ENCODE results near the gene RASGEF1C.
A peak's percentile ranks its signal among the peaks of the same experiment; 100 is the strongest.

Gene RASGEF1C

DNA sequence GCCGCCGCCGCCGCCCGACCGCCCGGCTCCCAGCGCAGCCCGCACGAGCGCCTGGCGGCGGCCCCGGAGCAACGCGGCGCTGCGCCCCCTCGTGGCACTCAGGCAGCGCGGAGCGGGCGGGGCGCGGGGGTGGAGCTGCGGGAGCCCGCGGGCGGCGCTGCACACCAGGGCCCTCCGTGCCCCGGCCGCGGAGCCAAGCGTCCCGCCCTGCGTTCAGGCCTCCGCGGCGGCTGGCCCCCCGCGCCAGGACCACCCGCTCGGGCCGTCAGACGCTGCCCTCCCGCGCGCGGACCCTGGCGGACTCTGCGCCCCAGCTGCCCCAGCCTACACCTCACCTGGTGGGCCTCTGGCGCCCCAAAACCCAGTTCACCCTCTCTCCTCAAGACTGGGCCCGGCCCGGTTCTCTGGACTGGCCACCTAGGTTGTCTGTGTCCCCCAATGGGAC, at the start of gene RASGEF1C:
Gene RASGEF1C, minus strand, starts transcription at position 75 of the 445 bp plus-strand sequence. CDS start 71,159 bp downstream, outside the sequence.
- peak; percentile 57 for DNase-seq

DNA sequence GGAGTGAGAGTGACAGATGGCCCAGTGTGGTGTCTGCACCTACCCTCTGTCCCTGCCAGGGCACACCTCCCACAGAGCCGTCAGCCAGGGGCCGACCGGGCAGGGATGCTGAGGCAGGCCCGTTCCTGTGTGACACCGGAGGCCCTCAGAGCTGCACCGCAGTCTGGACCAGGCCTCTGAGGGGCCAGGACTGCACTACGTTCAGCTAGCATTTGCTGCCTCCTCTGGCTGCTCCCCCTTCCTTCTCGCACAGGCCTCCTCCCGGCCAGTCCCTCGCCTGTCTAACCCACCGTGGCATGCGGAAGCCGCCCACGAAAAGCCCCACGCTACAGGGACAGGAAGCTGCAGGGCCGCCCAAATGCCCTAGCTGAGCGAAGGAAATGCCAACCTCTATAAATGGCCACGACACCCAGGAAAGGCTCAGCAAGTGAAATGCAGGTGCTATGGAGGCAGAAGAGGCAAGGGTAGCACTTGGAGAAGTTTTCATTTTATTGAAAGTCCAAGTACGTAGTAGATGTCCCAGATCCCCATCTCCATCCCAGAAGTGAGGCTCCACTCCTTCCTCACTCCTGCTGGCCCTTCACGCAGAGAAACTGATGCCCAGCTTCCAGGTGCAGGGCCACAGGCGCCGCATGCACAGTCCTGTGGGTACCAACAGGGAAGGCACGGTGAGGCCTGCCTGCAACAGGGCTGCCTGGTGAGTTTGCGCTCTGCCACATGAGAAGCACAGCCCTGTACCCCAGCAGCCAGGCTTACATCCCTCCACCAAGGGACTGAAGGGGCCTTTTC, 44.2 kb upstream of the RASGEF1C start:
- no peak for DNase-seq

DNA sequence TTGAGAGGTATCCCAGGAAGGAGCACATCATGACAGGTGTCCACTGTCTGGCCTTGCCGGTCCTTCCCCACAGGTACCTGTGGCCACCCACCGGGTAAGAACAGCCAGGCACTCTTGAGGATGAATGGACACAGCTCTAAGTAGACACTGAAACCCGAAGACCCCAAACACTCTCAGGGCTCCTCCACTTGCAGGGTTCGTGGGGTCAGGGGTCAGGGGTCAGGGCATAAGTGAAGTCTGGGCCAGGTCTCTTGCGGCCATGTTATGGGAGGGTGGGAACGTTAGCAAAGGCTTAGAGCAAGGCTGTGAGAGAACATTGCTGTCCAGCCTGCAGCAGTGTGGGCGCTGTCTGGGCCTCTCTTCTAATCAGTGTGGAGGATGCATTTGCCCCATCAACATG, 42.9 kb upstream of the RASGEF1C start:
- DNase-seq, result no peak

DNA sequence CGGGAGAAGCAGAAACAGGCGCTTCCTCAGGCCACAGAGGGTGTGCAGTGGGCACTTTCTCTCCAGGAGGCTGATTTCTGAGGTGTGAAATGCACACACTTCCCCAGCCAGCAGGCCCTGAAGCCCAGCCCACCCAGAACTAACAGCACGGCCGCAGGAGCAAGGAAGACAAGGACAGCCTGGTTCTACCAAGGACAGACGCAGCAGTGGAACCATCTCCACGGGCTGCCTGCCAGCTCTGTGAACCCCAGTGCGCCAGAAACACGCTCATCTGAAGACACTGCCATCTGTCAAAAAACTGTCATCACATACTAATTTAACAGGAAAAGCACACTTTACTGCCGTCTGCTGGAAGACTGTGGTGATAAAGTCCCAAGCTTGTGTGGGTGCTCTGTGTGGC, 42.1 kb upstream of the RASGEF1C start:
- no peak for DNase-seq

DNA sequence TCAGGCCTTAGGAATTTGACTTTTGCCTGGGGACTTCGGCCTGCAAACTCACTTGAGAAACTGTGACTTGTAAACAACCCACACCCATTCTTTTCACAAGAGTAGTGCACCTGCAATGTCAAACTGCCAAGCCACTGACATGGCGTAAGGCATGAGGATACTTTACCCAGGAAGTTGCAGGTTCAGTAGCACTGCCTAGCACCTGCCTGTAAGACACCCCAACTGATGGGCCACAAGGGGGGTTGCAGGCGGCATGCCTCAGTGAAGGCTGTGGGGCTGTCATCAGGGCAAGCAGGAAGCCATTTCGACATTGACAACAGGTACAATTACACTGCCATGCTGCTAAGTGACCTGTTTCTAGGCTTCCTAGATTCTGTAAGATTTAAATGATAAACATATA, 41.3 kb upstream of the RASGEF1C start:
- no peak for DNase-seq

DNA sequence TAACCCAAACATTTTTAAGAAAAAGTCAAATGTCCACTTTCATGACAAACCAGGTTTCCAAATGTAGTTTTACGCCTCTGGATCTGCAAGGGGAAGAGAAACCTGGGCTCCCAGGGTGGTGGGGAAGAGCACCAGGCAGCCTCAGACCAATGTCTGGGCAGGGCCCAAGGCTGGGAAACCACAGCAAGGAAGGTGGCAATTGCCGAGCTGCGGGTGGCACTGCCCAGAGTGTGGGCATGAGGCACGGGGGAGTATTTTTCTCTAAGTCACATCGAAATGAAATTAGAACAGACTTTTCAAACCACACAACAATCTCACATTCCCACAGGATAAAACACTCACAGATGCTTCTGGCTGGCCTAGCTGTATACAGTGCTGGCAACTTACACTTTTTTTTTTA, 32.6 kb upstream of the RASGEF1C start:
- no peak for DNase-seq

DNA sequence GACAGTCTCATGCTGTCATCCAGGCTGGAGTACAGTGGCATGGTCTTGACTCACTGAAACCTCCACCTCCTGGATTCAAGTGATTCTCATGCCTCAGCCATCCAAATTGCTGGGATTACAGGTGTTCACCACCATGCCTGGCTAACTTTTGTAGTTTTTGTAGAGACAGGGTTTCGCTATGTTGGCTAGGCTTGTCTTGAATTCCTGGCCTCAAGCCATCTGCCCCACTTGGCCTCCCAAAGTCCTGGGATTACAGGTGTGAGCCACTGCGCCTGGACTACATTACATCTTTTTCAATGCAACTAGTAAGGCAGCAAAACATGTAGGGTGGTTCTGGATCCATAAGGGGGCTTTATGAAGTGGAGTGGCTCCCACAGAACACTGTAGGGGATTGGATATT, 29.6 kb upstream of the RASGEF1C start:
- DNase-seq, result no peak

DNA sequence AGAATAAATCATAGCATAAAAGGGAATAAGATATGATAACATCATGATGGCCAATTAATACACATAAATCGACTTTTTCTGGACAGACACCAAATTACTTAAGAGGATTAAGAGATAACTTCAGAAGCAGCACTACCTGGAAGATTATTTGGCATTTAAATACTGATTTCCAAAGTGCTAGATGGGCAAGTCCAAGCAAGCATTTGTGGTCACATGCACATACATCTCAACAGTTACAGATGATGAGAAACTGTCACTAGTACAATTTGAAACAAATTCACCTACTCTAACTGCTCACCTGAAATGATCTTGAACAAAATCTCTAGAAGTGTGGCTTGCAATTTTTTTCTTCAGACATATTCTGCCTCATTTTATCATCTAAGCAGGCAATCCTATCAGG, 26.8 kb upstream of the RASGEF1C start:
- DNase-seq, result no peak

DNA sequence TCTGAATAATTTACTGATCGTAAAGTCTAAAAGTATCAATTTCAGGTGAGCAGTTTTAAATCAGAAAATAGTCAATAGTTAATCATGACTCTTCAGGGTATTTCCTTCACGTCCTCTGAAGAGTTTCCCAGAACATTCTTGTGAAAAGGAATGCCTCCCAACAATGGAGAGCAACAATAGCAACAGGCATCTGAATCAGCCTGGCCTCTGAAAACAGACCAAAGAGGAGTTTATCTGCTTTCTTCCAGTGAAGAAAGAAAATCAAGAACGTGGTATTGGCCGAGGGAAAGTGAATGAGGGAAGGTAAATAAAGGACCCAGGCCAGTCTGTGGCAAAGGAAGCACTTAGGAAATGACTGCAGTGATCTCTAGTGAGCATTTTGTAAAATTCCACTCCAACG, 26.1 kb upstream of the RASGEF1C start:
- DNase-seq, result no peak

DNA sequence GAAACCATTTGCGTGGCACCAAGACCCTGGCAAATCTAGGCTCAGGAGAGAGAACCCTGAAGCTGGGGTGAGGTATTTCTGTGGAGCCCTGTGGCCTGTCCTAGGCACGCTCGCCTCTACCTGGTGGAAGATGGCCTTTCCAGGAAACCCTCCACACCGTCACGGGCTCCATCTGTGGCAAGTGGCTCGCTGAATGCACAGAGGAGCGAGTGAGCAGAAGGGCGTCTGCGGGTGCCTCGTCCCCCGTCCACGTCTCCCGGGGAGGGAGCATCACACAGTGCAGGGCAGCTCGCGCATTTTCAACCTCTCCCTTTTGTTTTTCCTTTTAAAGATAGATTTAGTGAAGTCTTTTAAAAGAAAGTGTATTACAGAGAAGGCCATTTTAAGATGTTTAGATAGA, 25.3 kb upstream of the RASGEF1C start:
- DNase-seq, result no peak

DNA sequence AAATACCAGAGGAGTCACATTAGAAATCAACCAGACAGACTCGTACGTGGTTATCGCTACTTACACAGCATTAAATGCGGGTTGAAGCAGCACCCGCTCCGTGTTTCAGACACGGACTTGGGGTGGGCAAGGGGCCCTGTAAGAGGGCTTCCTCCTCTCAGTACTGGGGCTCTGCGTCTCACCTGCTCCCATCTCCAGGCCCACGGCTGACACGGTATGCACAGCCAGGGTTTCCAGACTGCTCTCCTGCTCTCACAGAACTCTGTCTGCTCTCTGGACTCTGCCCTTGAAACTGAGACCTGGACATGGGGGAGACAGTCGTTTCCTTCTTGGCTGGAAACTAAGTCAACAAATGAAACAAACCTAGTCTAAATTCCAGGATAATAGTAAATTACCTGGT, 24.7 kb upstream of the RASGEF1C start:
- DNase-seq, result no peak

DNA sequence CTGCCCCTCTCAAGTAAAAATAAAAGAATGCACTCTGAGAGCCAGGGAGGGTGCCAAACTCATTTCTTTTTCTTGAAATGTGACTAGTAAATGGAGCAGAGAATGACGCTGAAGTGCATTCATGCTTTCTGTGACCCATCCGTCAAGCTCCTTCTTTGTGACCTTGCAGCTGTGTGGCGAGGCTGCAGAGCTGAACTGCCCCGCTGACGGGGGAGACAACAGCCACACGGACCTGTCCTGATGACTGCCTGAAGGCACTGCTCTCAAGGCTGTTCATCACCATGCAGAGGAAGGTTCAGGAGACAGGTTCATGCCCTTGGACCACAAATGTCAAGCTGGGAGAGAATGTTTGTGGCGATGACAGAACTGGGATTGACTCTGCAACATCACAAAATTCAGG, 21.0 kb upstream of the RASGEF1C start:
- DNase-seq, result no peak

DNA sequence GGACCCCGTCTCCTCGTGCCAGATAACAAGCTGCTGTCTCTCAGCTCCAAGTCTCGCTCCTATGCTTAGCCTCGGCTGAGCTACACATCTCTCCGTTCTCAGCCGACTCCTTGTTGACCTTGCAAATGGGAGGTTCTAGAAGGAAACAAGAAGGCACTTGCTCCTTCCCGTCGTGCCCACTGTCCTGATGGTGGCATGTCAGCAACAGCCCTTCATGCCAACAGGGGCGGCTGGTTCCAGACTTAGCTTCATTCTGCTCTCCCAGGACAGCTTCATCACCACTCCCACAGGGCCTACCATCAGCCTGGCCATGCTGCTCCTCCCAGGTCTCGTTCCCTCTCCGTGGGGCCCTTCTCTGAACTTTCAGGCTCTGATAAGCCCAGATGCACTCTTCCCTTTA, 13.0 kb upstream of the RASGEF1C start:
- DNase-seq, result no peak

DNA sequence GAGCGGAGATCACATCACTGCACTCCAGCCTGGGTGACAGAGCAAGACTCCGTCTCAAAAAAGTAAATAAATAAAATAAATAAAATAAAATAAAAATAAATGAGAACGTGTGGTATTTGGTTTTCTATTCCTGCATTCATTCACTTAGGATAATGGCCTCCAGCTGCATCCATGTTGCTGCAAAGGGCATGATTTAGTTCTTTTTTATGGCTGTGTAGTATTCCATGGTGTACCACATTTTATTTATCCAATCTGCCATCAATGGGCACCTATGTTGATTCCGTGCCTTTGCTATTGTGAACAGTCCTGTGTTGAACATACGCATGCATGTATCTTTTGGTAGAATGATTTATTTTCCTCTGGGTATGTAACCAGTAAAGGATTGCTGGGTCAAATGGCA, 8.8 kb upstream of the RASGEF1C start:
- DNase-seq, result no peak

DNA sequence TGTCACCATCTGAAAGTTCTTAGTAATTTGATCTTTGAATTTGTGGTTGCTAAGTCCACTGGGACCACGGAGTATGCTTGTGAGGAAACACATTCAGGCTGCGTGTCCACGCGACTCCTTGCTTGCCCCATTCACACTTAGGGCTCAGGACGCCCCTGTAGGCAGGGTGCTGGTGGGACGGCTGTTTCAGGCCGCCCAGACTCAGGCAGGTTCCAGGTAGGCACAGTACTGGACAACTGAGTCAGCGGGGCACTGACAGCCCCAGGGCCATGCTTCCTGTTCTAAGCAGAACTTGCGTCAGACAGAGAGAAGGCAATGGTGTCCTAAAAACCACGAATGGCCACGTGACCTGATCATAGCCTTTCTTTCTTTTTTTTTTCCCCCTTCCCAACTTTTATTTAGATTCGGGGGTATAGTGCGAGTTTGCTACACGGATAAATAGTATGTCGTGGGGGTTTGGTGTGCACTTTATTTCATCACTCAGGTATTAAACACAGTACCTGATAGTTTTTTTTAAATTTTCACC, 7.7 kb upstream of the RASGEF1C start:
- DNase-seq, result no peak

DNA sequence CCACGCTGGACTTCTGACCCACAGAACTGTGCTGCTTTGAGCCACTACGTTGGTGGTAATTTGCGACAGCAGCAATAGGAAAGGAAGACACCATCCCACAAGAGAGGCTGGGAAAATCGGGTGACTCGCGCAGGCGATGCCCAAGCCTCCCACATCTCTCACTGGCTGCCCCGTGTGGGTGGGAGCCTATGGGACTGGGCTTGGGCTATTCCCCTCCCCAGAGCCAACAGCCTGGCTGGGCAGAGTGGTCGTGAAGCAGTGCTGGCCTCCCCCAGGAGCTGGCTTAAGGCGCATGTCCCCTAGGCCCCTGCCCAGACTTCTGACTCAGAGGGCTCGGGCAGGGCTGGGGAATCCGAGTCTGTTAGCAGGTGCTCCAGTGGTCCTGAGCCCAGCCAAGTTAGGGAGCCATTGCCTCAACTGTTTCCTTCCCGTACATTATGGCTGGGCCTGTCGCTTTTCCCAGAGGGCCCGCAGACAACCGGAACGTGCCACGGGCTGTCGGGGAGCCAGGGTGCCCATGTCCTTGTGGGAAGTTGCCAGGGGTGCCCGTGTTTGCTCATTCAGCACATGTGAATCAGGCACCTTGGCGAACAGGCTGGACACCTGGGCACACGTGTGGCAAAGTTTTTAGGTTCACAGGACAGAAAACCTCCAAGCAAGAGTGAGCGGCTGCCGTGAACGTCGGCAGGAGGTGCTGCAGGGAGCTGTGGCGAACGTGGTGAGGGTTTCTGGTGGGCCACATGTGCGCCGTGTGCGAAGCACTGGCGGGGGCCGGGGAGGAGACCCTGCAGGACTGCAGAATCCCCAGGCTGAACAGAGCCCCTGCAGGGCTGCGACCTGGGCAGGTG, 7.0 kb upstream of the RASGEF1C start:
- no peak for DNase-seq

DNA sequence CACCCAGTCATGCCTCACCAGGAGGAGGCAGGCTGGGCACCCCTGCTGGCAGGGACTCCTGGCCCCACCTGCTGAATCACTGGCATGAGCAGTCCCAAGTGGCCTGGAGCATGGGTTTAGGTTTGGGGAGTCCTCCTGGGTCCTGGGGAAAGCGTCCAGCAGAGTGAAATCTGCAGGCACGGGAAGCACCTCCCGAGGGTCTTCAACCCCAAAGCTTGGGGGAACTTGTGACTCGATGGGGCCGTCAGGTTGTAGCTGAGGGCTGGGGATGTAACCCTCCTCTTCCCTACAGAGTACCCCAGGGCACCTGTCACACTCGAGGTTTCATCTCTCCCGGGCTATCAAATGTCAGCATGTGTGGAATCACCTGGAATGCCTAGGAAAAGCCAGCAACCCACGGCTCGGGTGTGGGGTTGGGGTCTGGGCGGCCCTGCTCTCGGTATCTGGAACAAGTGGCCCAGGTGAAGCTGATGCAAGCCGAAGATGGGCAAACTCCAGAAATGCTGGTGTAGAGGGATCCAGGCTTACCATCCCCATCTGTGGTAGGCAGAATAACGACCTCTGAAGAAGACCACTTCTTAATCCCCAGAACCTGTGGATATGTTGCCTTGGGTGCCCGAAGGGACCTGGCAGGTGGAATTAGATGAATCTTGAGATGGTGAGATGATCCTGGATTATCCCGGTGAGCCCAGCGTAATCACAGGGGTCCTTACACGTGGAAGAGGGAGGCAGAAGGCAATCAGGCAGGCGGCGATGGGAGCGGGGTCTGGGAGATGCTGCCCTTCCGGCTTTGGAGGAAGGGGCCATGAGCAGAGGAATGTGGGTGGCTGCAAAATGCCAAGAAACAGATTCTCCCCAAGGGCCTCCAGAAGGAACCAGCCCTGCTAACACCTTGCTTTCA, 6.1 kb upstream of the RASGEF1C start:
- DNase-seq, result no peak

DNA sequence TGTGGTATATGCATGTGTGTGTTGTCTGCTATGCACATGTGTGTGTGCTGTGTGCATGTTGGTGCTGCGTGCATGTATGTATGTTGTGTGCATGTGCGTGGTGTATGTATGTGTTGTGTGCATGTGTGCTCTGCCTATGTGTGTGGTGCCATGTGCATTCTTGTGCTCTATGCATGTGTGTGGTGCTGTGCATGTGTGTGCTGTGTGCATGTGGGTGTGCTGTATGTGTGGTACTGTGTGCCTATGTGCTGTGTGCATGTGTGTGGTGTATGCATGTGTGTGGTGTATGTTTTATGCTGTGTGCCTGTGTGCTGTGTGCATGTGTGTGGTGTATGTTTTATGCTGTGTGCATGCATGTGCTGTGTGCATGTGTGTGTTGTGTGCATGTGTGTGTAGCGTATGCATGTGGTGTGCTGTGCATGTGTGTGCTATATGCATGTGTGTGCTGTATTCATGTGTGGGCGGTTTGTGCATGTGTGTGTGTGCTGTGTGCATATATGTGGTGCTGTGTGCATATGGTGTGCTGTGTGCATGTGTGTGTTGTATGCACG, 4.7 kb upstream of the RASGEF1C start:
- DNase-seq, result no peak

DNA sequence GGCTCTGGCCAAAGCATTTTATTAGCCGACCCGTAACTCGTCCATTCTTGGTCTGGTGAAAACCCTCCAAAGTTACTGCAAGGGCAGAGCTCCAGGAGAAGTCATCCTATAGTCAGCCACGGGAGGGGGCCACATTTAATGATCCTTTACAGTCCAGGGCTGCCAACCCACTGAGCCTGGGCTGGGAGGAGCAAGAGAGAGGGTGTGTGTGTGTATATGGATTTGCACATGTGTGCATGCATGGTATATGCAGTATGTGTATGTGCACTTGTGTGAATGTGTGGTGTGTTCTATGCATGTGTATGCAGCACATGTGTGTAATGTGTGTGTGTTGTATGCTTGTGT, 4.2 kb upstream of the RASGEF1C start:
- no peak for DNase-seq

DNA sequence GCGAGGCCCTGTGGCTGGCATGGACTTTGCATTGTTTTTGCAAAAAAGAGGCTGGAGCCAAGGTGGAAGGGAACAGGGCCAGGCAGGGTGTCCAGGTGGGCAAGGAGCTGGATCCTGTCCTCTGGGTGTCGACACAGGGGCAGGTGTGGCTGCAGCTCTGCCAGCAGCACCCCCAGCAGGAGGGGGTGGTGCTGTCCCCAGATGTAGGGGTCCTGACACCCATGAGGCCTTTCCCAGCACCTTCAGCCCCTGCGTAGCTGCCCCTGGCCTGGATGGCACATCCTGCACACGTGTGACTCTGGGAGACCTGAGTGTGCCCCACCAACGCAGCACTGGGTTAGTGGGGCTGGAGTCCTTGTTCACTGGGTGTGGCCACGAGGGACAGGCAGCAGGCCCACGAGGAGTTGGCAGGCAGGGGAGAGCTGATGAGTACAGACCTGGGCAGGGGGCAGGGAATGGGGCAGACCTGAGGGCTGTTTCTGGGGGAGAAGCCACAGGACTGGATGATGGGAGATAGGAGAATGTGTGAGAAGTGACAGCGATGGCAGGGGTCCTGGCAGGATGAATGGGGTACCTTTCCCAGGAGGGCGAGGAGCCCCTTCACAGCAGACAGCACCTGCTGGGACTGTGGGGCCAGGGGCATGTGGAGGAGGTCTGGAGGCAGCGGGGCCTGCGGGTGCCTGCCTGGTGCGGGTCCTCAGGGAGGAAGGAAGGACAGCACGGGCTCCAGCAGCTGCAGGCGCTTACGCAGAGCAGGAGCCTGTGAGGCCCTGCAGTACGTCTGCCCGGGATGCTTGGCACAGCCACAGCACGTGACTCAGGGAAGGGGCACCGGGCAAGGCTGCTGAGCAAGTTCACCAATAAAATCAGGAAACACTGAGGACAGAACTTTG, 3.6 kb upstream of the RASGEF1C start:
- DNase-seq, result no peak

DNA sequence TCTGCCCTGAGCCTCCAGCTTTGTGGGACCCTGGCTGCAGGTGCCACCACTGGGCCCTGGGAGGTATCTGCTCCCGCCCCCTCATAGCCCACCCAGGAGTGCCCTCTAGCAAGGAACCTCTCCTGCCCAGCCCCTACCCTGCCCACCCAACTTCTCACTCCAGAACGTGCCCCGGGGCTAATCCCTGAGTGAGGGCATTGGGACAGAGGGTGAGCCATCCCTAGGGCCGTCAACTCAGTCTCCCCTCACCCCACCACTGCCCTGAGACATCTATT, 2.7 kb upstream of the RASGEF1C start:
- DNase-seq, result no peak
